Measurements from ENCODE around the gene HOXC6.

HOXC6 gene

DNA sequence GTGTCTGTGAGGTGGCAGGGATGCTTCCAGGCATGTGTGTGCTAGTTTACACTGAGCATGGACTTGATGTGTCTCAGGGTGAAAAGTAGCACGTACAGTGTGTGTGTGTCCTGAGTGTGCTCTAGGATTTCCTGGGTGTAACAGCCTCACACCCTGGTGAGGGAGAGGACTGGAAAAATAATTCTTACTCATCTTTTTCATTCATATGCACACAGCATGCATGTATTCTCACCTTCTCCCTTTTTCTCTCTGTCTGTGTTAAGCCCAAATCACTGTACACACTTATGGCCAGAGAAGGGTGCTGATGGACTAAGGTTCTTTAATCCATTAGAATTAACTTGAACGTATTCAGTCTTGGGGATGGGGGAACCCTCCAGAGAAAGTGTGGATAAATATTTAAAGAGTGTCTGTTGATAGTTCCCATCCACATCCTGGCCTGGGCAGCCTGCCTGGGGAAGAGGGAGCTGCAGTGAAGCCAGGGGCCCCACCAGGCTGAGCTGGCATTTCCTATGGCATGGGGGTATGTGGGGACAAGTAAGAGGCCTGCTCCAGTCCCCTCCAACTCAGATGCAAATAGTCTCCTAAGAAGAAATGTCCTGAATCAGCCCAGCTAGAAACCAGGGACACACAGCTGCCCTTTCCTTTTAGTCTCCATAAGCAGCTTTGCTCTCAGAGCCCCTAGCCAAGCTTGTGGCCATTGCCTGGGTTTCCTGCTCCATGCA lies 20.5 kb upstream of the HOXC6 start:
- in situ Hi-C loops (cut with MboI; ENCODE audit: low pct_unique_long_range_greater_than_20kb, low sequenced_read_pairs, unreplicated experiment), result loop anchor here (25.0 kb wide), 1 partner anchor 355 kb away; the partner anchor contains the start of gene GPR84
- TF ChIP-seq, protein P1, sequence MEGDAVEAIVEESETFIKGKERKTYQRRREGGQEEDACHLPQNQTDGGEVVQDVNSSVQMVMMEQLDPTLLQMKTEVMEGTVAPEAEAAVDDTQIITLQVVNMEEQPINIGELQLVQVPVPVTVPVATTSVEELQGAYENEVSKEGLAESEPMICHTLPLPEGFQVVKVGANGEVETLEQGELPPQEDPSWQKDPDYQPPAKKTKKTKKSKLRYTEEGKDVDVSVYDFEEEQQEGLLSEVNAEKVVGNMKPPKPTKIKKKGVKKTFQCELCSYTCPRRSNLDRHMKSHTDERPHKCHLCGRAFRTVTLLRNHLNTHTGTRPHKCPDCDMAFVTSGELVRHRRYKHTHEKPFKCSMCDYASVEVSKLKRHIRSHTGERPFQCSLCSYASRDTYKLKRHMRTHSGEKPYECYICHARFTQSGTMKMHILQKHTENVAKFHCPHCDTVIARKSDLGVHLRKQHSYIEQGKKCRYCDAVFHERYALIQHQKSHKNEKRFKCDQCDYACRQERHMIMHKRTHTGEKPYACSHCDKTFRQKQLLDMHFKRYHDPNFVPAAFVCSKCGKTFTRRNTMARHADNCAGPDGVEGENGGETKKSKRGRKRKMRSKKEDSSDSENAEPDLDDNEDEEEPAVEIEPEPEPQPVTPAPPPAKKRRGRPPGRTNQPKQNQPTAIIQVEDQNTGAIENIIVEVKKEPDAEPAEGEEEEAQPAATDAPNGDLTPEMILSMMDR (IDR thresholded peaks at IDR 0.05; ENCODE audit: extremely low read depth, insufficient read depth, missing control alignments), result no peak
- DNase-seq (ENCODE audit: low spot score), result no peak

DNA sequence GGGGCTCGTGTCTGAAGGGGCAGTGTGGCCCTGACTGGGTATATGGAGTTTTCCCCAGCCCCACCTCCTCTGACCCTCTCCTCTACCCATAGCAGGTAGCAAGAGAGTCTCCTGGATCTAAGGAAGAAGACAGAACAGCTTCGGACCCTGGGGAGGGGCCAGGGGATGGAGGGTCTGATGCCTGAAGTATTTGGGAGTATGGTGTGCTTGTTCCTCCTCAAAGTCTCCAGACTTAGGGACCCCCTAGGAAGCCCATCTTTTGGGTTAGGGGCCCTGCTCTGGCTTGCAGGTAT lies 20.0 kb upstream of the HOXC6 start:
- DNase-seq (ENCODE audit: low spot score), result no peak
- TF ChIP-seq, protein P1 (IDR thresholded peaks at IDR 0.05; ENCODE audit: extremely low read depth, insufficient read depth, missing control alignments), result no peak
- in situ Hi-C loops (cut with MboI; ENCODE audit: low pct_unique_long_range_greater_than_20kb, low sequenced_read_pairs, unreplicated experiment), result loop anchor here (25.0 kb wide), 1 partner anchor 354 kb away; the partner anchor contains the start of gene GPR84

DNA sequence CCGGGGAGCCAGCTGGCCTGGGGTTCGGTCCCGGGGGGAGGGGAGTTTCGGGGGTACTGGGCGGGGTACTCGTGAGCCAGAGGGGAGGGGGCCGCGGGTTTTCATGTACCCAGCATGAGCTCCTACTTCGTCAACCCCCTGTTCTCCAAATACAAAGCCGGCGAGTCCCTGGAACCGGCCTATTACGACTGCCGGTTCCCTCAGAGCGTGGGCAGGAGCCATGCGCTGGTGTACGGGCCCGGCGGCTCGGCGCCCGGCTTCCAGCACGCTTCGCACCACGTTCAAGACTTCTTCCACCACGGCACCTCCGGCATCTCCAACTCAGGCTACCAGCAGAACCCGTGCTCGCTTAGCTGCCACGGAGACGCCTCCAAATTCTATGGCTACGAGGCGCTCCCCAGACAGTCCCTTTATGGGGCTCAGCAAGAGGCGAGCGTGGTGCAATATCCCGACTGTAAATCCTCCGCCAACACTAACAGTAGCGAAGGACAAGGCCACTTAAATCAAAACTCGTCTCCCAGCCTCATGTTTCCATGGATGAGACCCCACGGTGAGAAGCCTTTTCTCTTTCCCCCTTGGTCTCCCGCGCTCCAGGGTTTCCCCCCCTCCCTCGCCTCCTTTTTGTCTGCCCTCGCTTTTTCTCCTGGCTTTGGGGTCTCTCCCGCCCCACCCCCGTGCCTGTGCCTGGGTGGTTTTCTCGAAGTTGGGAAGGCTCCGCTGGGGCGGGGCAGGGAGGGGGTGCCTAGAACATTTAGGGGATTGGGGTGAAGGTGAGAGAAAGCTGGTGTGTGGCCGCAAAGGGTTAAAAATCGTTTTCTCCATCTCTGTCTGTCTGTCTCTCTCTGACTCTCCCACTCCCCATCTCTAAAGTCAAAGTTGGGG lies 18.8 kb upstream of the HOXC6 start:
- TF ChIP-seq, protein P1 (IDR thresholded peaks at IDR 0.05; ENCODE audit: extremely low read depth, insufficient read depth, missing control alignments), result no peak
- in situ Hi-C loops (cut with MboI; ENCODE audit: low pct_unique_long_range_greater_than_20kb, low sequenced_read_pairs, unreplicated experiment), result loop anchor here (25.0 kb wide), 1 partner anchor 353 kb away; the partner anchor contains the start of gene GPR84
- no peak for DNase-seq (ENCODE audit: low spot score)

- in situ Hi-C loops (cut with MboI; ENCODE audit: low pct_unique_long_range_greater_than_20kb, low sequenced_read_pairs, unreplicated experiment), result loop anchor here (25.0 kb wide), 1 partner anchor 352 kb away; the partner anchor contains the start of gene GPR84
Observed at GRCh38 chr12:54010053-54010971, 17.9 kb upstream of the HOXC6 start.

GRCh38 chr12:54010972-54011664 lies 17.1 kb upstream of the HOXC6 start:
- TF ChIP-seq, protein P1 (IDR thresholded peaks at IDR 0.05; ENCODE audit: extremely low read depth, insufficient read depth, missing control alignments), result no peak
- no peak for DNase-seq (ENCODE audit: low spot score)
- in situ Hi-C loops (cut with MboI; ENCODE audit: low pct_unique_long_range_greater_than_20kb, low sequenced_read_pairs, unreplicated experiment), result loop anchor here (25.0 kb wide), 1 partner anchor 351 kb away; the partner anchor contains the start of gene GPR84

More at GRCh38 chr12:54010053-54010971, 17.9 kb upstream of the HOXC6 start:
- TF ChIP-seq, protein P1 (IDR thresholded peaks at IDR 0.05; ENCODE audit: extremely low read depth, insufficient read depth, missing control alignments), result no peak
- DNase-seq (ENCODE audit: low spot score), result no peak

Measured in GM13977 (cell line).